Naive B cell (primary cell): ENCODE measurements around the gene TUBGCP2. TPM values are rescaled to one million over a fixed set of nuclear protein-coding genes. Genes with fewer than 3 reads are reported as not detected.

Source experiments
- ATAC-seq, 2 donors: fragments of 150-1000 bp; cut with Tn5 transposase; 2 replicates each; pipeline ENCODE4 v1.10.0; 2021; ENCODE audit warnings: low read depth in 2 of 2, mild to moderate bottlenecking in 2 of 2, moderate library complexity in 2 of 2
- DNase-seq: peaks from one replicate; pipeline ENCODE4 v3.0.0; 2022
- H3K27ac Mint-ChIP-seq, 6 donors: one replicate each; pipeline ENCODE4 v1.8.0; 2020 to 2022; ENCODE audit warnings: mild to moderate bottlenecking in 6 of 6, mixed read lengths in 6 of 6, moderate library complexity in 5 of 6, inconsistent platforms in 2 of 6
- H3K27me3 Mint-ChIP-seq, 3 donors: one replicate each; pipeline ENCODE4 v1.8.0; 2021 to 2022; ENCODE audit warnings: mixed read lengths in 3 of 3, mild to moderate bottlenecking in 1 of 3
- H3K36me3 Mint-ChIP-seq, 2 donors: one replicate each; pipeline ENCODE4 v1.8.0; 2020 to 2022; ENCODE audit warnings: mixed read lengths in 2 of 2, inconsistent platforms in 1 of 2, mild to moderate bottlenecking in 1 of 2
- H3K4me1 Mint-ChIP-seq, 3 donors: one replicate each; pipeline ENCODE4 v1.8.0; 2020 to 2022; ENCODE audit warnings: mixed read lengths in 3 of 3, inconsistent platforms in 1 of 3, mild to moderate bottlenecking in 1 of 3, moderate library complexity in 1 of 3
- H3K4me3 Mint-ChIP-seq, 8 donors: one replicate each; pipeline ENCODE4 v1.8.0; 2020 to 2022; ENCODE audit warnings: mild to moderate bottlenecking in 8 of 8, mixed read lengths in 8 of 8, moderate library complexity in 8 of 8, inconsistent platforms in 2 of 8
- H3K9me3 Mint-ChIP-seq, 7 donors: one replicate each; pipeline ENCODE4 v1.8.0; 2020 to 2022; ENCODE audit warnings: mixed read lengths in 7 of 7, mild to moderate bottlenecking in 5 of 7, inconsistent platforms in 2 of 7, moderate library complexity in 1 of 7
- polyA plus RNA-seq, 6 donors: library from polyadenylated mRNA; unstranded; fragments of 300-500 nt; fragmentation: Illumina TruSeq; gene quantifications; one replicate each; pipeline ENCODE4 v1.2.3, GENCODE V29; 2021; ENCODE audit warnings: low read depth in 6 of 6

Gene TUBGCP2
- 10 to 100 TPM; 19.6 to 36.2 (median 25.9) TPM for polyA plus RNA-seq

- H3K27ac Mint-ChIP-seq, result peak within 1 kb of the TSS; percentile 98 to 100 (median 99)
- H3K9me3 Mint-ChIP-seq, result no peaks in the 10 kb centered on the region
- peaks cover 24 to 42% (median 29%) of the 10 kb centered on the region in 3 donors for H3K4me1 Mint-ChIP-seq
- DNase-seq (peak; percentile 93), ATAC-seq (peak; percentile 70 to 74)
- H3K27me3 Mint-ChIP-seq, result peaks cover 0 to 4% (median 0%) of the 10 kb centered on the region in 3 donors
- H3K4me3 Mint-ChIP-seq, result peak within 1 kb of the TSS; percentile 84 to 99 (median 98)
- H3K36me3 Mint-ChIP-seq, result peaks cover 0 to 9% of the 10 kb centered on the region in 2 donors
Measured at GRCh38 chr10:133308421-133309099, at the start of gene TUBGCP2, which contains the start of gene ZNF511. Gene TUBGCP2, minus strand, starts transcription at chr10:133308872. Its CDS starts 5,931 bp downstream, at chr10:133302941. Gene ZNF511, plus strand, starts transcription at chr10:133308914. Its CDS starts 30 bp downstream, at chr10:133308944.

GRCh38 chr10:133357285-133358161, 48.9 kb upstream of the TUBGCP2 start, which contains the start of gene FUOM:
Gene FUOM, minus strand, starts transcription at chr10:133358019. Its CDS starts 12 bp downstream, at chr10:133358007.
- Mint-ChIP-seq H3K9me3 (no peaks in the 10 kb centered on the region), H3K4me3 (peak within 1 kb of the TSS; percentile 62 to 88 (median 80)), H3K36me3 (no peaks in the 10 kb centered on the region), H3K27me3 (no peaks in the 10 kb centered on the region), H3K4me1 (peaks cover 24 to 34% (median 32%) of the 10 kb centered on the region in 3 donors), H3K27ac (peak within 1 kb of the TSS in 2 of 6 donors; percentile 85 to 92)
- ATAC-seq (peak; percentile 86 to 88), DNase-seq (peak; percentile 81)

- DNase-seq (no peak), ATAC-seq (no peak)
- Mint-ChIP-seq H3K36me3 (no peaks in the 10 kb centered on the region), H3K27ac (peak overlapping the region in 1 of 6 donors; percentile 85), H3K4me3 (peak overlapping the region; percentile 62 to 88 (median 80)), H3K4me1 (peaks cover 19 to 26% (median 26%) of the 10 kb centered on the region in 3 donors), H3K9me3 (no peaks in the 10 kb centered on the region), H3K27me3 (no peaks in the 10 kb centered on the region)
Measured at GRCh38 chr10:133356549-133357284, 48.0 kb upstream of the TUBGCP2 start.

GRCh38 chr10:133355991-133356390, 47.3 kb upstream of the TUBGCP2 start:
- Mint-ChIP-seq H3K27ac (peak overlapping the region in 1 of 6 donors; percentile 83), H3K36me3 (no peaks in the 10 kb centered on the region), H3K9me3 (no peaks in the 10 kb centered on the region), H3K27me3 (no peaks in the 10 kb centered on the region), H3K4me3 (peak overlapping the region; percentile 25 to 82 (median 60)), H3K4me1 (peaks cover 12 to 18% (median 18%) of the 10 kb centered on the region in 3 donors)
- no peak for DNase-seq
- ATAC-seq, result no peak

- H3K36me3 Mint-ChIP-seq, result no peaks in the 10 kb centered on the region
- DNase-seq, result no peak
- H3K27me3 Mint-ChIP-seq, result no peaks in the 10 kb centered on the region
- H3K9me3 Mint-ChIP-seq, result no peaks in the 10 kb centered on the region
- no peak overlapping the region for H3K4me3 Mint-ChIP-seq
- no peak for ATAC-seq
- H3K27ac Mint-ChIP-seq, result peak overlapping the region in 1 of 6 donors; percentile 12
- H3K4me1 Mint-ChIP-seq, result peaks cover 9 to 12% (median 11%) of the 10 kb centered on the region in 3 donors
Measured at GRCh38 chr10:133355266-133355665, 46.6 kb upstream of the TUBGCP2 start.

GRCh38 chr10:133354672-133355240, 46.1 kb upstream of the TUBGCP2 start:
- Mint-ChIP-seq H3K4me3 (no peak overlapping the region), H3K9me3 (no peaks in the 10 kb centered on the region), H3K4me1 (peaks cover 5 to 9% (median 7%) of the 10 kb centered on the region in 3 donors), H3K36me3 (no peaks in the 10 kb centered on the region), H3K27ac (no peak overlapping the region), H3K27me3 (no peaks in the 10 kb centered on the region)
- no peak for DNase-seq
- no peak for ATAC-seq

DNA sequence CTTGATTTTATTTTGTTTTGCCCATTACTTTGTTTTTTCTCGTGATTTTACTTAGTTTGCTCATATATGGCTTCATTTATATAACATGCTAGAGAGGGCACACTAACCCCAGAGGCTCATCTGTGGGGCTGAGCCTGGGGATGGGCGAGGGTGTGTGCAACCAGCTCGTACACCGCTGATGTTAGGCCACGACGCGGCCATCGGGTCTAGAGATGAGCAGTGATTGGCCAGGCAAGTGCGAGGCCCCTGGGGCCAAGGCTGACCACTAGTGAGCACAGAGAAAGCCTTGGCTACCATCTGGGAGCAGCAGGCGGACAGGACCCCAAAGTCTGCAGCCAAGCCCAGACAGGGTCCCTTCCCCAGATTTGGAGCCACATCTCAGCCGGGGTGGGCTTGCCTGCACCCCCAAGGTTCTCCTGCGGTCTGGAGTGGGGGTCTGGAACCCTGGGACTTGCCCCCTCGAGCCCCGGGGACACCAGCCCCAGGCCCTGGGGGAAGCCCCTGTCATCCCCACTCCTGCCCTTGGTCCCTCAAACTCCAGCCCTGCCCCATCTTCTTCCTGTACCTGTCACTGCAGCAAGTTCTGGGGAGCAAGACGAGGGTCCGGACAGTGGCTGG, 45.4 kb upstream of the TUBGCP2 start:
- Mint-ChIP-seq H3K4me3 (no peak overlapping the region), H3K27me3 (peaks cover 3 to 5% (median 4%) of the 10 kb centered on the region in 3 donors), H3K36me3 (no peaks in the 10 kb centered on the region), H3K4me1 (peaks cover 8 to 14% (median 9%) of the 10 kb centered on the region in 3 donors), H3K27ac (no peak overlapping the region), H3K9me3 (no peaks in the 10 kb centered on the region)
- DNase-seq (no peak), ATAC-seq (no peak)

DNA sequence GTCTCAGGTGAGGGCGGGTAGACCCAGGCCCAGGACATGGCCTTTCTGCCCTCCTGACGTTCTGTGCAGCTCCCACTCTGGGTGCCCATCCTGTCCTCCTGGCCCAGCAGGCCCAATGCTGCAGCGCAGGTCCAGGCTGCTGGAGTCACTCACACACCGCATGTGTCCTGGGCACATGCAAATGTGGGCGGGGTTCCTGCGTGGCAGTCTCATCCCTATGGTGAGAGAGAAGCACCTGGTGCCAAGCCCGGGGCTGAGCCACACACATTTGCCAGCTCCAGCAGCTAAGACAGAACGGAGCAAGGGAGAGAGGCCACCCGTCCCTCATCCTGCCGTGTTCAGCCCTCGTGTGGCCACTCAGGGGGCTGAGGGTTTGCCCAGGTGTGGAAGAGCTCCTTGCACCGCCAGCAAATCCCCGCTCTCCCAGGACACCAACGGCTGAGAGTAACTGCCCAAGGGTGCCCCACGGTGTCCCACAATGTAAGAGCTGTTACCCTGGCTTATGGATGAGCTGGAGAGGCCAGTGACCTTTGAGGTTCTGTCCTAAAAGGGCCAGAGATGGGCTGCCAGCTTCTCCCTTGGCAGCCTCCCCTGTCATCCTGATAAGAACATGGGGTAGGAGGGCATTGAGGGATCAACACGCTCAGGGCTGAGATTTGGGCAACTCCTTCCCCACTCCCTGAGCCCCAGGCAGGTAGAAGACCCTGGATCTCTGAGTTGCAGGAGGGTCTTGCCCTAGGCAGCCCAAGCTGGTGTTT, 44.7 kb upstream of the TUBGCP2 start:
- ATAC-seq, result no peak
- no peak for DNase-seq
- peaks cover 5 to 9% (median 8%) of the 10 kb centered on the region in 3 donors for H3K27me3 Mint-ChIP-seq
- no peaks in the 10 kb centered on the region for H3K9me3 Mint-ChIP-seq
- H3K4me3 Mint-ChIP-seq, result no peak overlapping the region
- H3K36me3 Mint-ChIP-seq, result no peaks in the 10 kb centered on the region
- H3K27ac Mint-ChIP-seq, result no peak overlapping the region
- H3K4me1 Mint-ChIP-seq, result peaks cover 10 to 17% (median 12%) of the 10 kb centered on the region in 3 donors

- peaks cover 10 to 17% (median 13%) of the 10 kb centered on the region in 3 donors for H3K4me1 Mint-ChIP-seq
- ATAC-seq (no peak), DNase-seq (no peak)
- H3K27ac Mint-ChIP-seq, result no peak overlapping the region
- H3K36me3 Mint-ChIP-seq, result no peaks in the 10 kb centered on the region
- peaks cover 5 to 10% (median 10%) of the 10 kb centered on the region in 3 donors for H3K27me3 Mint-ChIP-seq
- no peak overlapping the region for H3K4me3 Mint-ChIP-seq
- no peaks in the 10 kb centered on the region for H3K9me3 Mint-ChIP-seq
Measured at GRCh38 chr10:133351408-133352318, 43.0 kb upstream of the TUBGCP2 start.

GRCh38 chr10:133350950-133351329, 42.3 kb upstream of the TUBGCP2 start:
- Mint-ChIP-seq H3K9me3 (no peaks in the 10 kb centered on the region), H3K27me3 (peaks cover 5 to 17% (median 17%) of the 10 kb centered on the region in 3 donors), H3K4me1 (peaks cover 10 to 20% (median 10%) of the 10 kb centered on the region in 3 donors), H3K36me3 (no peaks in the 10 kb centered on the region), H3K4me3 (no peak overlapping the region), H3K27ac (no peak overlapping the region)
- no peak for DNase-seq
- ATAC-seq, result no peak
